ENCODE data around the gene UTP18.

UTP18 gene

DNA sequence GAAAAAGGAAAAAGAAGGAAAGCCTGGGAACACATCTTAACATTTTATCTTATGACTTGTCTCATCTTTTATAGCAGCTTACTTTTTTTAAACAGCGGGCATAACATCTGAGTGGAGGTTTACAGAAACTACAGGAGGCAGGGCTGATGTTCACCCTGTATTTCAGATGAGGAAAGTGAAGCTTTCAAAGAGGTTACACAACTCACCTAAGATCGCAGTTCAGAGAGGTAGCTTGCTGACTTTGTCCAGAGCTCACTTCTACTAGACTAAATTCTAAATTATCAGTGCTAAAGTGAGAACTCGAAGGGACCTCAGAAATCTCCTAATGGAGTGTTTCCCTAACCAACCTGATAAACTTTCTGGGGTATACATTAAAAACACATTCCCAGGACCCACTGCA, 4.2 kb upstream of the UTP18 start:
- Histone ChIP-seq H3K4me3 (ENCODE audit: low read length, poor library complexity, severe bottlenecking) (peak overlapping the region; percentile 95), H3K4me1 (ENCODE audit: insufficient read depth, low read length, poor library complexity, severe bottlenecking) (peaks cover 53% of the 10 kb centered on the region), H3K27me3 (ENCODE audit: insufficient read depth, low read length, poor library complexity, severe bottlenecking) (no peaks in the 10 kb centered on the region), H4K20me1 (ENCODE audit: insufficient read depth, low read length, poor library complexity, severe bottlenecking) (peaks cover 72% of the 10 kb centered on the region), H2AFZ (ENCODE audit: low read length) (no peak overlapping the region), H3K79me2 (ENCODE audit: insufficient read depth, low read length) (peaks cover 89% of the 10 kb centered on the region), H3K9me3 (ENCODE audit: insufficient read depth, low read depth, low read length) (no peaks in the 10 kb centered on the region), H3K9me2 (replicated peaks; ENCODE audit: low read depth, low read length) (no peaks in the 10 kb centered on the region), H3F3A (ENCODE audit: low read depth) (no peaks in the 10 kb centered on the region), H3K36me3 (ENCODE audit: insufficient read depth, low read length) (peaks cover 15% of the 10 kb centered on the region; the same call in 1 of the 2 replicates), H3K4me2 (ENCODE audit: low read depth, low read length, poor library complexity, severe bottlenecking) (peak overlapping the region; percentile 81), H3K9ac (ENCODE audit: low read depth, low read length, poor library complexity, severe bottlenecking) (peak overlapping the region; percentile 90)
- TF ChIP-seq, protein P1, sequence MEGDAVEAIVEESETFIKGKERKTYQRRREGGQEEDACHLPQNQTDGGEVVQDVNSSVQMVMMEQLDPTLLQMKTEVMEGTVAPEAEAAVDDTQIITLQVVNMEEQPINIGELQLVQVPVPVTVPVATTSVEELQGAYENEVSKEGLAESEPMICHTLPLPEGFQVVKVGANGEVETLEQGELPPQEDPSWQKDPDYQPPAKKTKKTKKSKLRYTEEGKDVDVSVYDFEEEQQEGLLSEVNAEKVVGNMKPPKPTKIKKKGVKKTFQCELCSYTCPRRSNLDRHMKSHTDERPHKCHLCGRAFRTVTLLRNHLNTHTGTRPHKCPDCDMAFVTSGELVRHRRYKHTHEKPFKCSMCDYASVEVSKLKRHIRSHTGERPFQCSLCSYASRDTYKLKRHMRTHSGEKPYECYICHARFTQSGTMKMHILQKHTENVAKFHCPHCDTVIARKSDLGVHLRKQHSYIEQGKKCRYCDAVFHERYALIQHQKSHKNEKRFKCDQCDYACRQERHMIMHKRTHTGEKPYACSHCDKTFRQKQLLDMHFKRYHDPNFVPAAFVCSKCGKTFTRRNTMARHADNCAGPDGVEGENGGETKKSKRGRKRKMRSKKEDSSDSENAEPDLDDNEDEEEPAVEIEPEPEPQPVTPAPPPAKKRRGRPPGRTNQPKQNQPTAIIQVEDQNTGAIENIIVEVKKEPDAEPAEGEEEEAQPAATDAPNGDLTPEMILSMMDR (conservative IDR thresholded peaks at IDR 0.05; ENCODE audit: low read length) = no peak
- TF ChIP-seq EZH2phosphoT487 (IDR thresholded peaks at IDR 0.05; ENCODE audit: borderline replicate concordance) = no peak

DNA sequence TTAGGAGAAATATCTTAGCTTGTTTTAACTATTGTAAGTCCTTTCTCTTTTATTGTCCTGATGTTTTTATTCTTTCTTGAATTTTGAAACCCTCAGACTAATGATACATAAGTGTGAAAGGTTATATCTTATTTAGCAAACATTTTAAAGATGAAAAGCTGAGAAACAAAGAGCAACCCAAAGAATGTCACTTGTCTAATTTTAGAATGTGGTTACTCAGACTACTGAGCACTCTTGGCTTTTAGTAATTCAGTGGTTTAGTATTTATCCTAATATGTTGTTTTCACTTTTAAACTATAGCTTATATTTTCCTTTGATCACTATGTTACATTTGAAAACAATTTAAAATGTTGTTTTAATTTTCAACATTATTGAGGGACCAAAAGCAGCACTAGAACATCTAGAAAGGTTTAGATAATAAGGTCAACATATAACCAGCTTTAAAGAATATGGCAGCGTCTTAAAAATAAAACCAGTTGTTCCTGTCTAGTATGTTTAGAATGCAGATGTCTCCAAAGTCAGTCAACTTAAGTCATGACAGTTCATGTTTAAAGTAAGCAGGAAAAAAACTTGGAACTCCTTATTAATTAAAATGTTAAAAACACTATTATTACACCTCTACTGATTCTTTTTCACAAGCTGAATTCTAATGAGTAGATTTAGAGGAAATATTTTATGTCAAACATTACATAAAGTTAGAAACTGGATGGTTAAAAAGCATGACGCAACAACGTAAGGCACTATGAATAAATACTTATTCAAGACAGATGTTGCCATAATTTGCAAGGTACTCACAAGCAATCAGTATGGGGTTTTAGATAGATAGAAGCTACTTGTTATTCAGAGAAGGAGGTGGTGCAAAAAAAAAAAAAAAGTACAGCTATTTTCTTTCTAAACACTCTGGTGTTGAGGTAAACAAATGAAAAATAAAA, 2.9 kb upstream of the UTP18 start:
- H3F3A ChIP-seq (ENCODE audit: low read depth) = no peaks in the 10 kb centered on the region

DNA sequence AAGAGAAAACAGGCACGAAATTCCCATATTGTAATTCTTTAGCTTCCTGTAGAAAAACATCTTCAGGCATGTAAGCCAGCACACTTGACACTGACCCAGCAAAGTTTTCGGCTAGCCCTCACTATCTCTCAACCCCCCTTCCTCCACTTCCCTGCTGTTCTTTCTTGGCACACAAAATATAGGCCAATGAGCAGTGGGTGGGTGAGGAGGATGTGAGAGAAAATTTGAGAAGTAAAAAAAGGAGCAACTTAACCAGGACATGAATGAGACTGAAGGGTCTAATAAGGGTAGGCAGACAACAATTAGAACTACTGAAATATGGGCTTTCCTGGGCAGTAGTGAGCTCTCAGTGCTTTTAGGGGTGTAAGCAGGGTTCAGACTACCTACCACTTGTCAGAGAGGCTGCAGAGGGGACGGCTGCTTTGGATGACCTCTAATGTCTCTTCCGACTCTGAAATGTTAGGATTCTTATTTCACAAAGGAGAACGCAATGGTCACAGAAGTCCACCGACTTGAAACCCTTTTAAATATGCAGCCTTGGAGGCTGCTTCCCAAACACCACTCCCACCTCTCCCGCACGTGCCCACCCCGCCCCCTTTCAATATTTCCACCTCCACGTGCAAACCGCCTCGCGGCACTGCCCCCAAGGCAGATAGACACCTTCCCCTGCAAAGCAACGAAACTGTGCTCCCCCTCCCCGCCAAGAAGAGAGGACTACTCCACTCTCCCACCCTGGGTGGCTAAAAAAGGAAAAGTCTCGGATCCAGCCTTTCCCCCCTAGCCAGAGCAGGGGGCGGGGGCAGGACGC, 1.4 kb upstream of the UTP18 start:
- Histone ChIP-seq H4K20me1 (ENCODE audit: insufficient read depth, low read length, poor library complexity, severe bottlenecking) (peaks cover 87% of the 10 kb centered on the region), H3K4me3 (ENCODE audit: low read length, poor library complexity, severe bottlenecking) (peak overlapping the region; percentile 95), H3F3A (ENCODE audit: low read depth) (no peaks in the 10 kb centered on the region), H3K4me1 (ENCODE audit: insufficient read depth, low read length, poor library complexity, severe bottlenecking) (peaks cover 67% of the 10 kb centered on the region), H3K9me2 (replicated peaks; ENCODE audit: low read depth, low read length) (no peaks in the 10 kb centered on the region), H3K9ac (ENCODE audit: low read depth, low read length, poor library complexity, severe bottlenecking) (peak overlapping the region; percentile 90), H3K27me3 (ENCODE audit: insufficient read depth, low read length, poor library complexity, severe bottlenecking) (no peaks in the 10 kb centered on the region), H3K79me2 (ENCODE audit: insufficient read depth, low read length) (peaks cover 91% of the 10 kb centered on the region), H3K36me3 (ENCODE audit: insufficient read depth, low read length) (peaks cover 7% of the 10 kb centered on the region), H2AFZ (ENCODE audit: low read length) (no peak overlapping the region), H3K9me3 (ENCODE audit: insufficient read depth, low read depth, low read length) (no peaks in the 10 kb centered on the region), H3K4me2 (ENCODE audit: low read depth, low read length, poor library complexity, severe bottlenecking) (peak overlapping the region; percentile 81)
- TF ChIP-seq, protein P1 (conservative IDR thresholded peaks at IDR 0.05; ENCODE audit: low read length) = no peak
- no peak for TF ChIP-seq EZH2phosphoT487 (IDR thresholded peaks at IDR 0.05; ENCODE audit: borderline replicate concordance)

More for the DNA sequence above, 2.9 kb upstream of the UTP18 start:
- H3K9ac ChIP-seq (ENCODE audit: low read depth, low read length, poor library complexity, severe bottlenecking) = peak overlapping the region; percentile 90
- peaks cover 56% of the 10 kb centered on the region for H3K4me1 ChIP-seq (ENCODE audit: insufficient read depth, low read length, poor library complexity, severe bottlenecking)
- H3K9me3 ChIP-seq (ENCODE audit: insufficient read depth, low read depth, low read length) = no peaks in the 10 kb centered on the region
- H3K27me3 ChIP-seq (ENCODE audit: insufficient read depth, low read length, poor library complexity, severe bottlenecking) = no peaks in the 10 kb centered on the region
- H3K36me3 ChIP-seq (ENCODE audit: insufficient read depth, low read length) = peaks cover 11% of the 10 kb centered on the region; the same call in 1 of the 2 replicates
- H3K4me3 ChIP-seq (ENCODE audit: low read length, poor library complexity, severe bottlenecking) = peak overlapping the region; percentile 95
- peaks cover 89% of the 10 kb centered on the region for H3K79me2 ChIP-seq (ENCODE audit: insufficient read depth, low read length)
- peak overlapping the region; percentile 81 for H3K4me2 ChIP-seq (ENCODE audit: low read depth, low read length, poor library complexity, severe bottlenecking)
- H4K20me1 ChIP-seq (ENCODE audit: insufficient read depth, low read length, poor library complexity, severe bottlenecking) = peaks cover 84% of the 10 kb centered on the region
- H2AFZ ChIP-seq (ENCODE audit: low read length) = no peak overlapping the region
- TF ChIP-seq, protein P1 (conservative IDR thresholded peaks at IDR 0.05; ENCODE audit: low read length) = no peak
- TF ChIP-seq EZH2phosphoT487 (IDR thresholded peaks at IDR 0.05; ENCODE audit: borderline replicate concordance) = no peak
- H3K9me2 ChIP-seq (replicated peaks; ENCODE audit: low read depth, low read length) = no peaks in the 10 kb centered on the region
